ENCODE data around the gene CDC42EP4. TPM values are rescaled to one million over a fixed set of nuclear protein-coding genes. Genes with fewer than 3 reads are reported as not detected.

Gene CDC42EP4
- total and polyA plus RNA-seq, 10 of the 15 experiments (the other 5 are each of a cell fraction or from before 2014, with no cell fraction given): 0.05 to 7.1 (median 2.7) TPM

DNA sequence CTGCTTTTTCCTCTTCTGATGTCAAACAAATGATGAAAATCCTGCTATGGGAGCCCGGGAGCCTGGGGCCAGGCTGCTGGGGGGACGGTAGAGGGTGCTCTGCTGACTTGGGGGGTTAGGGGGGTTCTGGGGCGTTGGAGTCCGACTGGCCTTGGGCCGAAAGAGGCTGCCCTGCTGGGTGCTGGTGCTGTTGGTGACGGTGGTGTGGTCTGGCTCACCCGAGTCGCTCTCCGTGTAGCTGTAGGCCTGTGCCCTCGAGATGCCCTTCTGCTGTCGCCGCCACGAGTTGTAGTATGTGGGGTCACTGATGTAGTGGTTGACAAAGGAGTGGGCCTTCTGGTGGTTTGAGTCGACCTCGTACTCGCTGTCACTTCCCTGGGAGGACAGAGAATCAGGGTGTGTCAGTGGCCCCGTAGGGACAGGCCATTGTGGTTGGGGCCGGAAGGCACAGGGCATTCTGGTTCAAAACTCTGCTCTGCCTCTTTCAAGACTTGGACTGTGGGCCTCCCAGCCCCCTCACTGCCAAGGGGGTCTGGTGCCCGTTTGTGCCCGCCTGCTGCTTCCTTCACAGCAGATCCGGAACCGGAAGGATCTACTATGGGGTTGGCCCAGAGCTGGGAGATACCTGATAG is 26.9 kb upstream of the CDC42EP4 start (continued):
- TF ChIP-seq ZNF687 (IDR thresholded peaks at IDR 0.05) (no peak), NFYA (IDR thresholded peaks at IDR 0.05; ENCODE audit: borderline replicate concordance, low read depth, low read length) (no peak), SUPT20H (IDR thresholded peaks at IDR 0.05; ENCODE audit: borderline replicate concordance, control insufficient read depth, low read depth, low read length) (no peak), CHD4 (IDR thresholded peaks at IDR 0.05) (no peak), ELK1 (IDR thresholded peaks at IDR 0.05; ENCODE audit: low read depth, low read length) (no peak)
- TF ChIP-seq, protein P1, sequence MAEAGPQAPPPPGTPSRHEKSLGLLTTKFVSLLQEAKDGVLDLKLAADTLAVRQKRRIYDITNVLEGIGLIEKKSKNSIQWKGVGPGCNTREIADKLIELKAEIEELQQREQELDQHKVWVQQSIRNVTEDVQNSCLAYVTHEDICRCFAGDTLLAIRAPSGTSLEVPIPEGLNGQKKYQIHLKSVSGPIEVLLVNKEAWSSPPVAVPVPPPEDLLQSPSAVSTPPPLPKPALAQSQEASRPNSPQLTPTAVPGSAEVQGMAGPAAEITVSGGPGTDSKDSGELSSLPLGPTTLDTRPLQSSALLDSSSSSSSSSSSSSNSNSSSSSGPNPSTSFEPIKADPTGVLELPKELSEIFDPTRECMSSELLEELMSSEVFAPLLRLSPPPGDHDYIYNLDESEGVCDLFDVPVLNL (IDR thresholded peaks at IDR 0.05; ENCODE audit: low read depth, low read length): no peak

Measured in GM12878 (cell line).